Activated T-helper 9 cell treated with anti-CD3 and anti-CD28 coated beads, Interleukin-2, amount 50 U/mL, for 16 hours (primary cell): Measurements from ENCODE around the gene ASB18.

Experiments used
- DNase-seq: peaks from one replicate; pipeline ENCODE4 v3.0.0-alpha.2; 2020; ENCODE audit warnings: low read depth

Gene ASB18

GRCh38 chr2:236173729-236174607, 90.2 kb downstream of the ASB18 start:
- DNase-seq, result no peak

- DNase-seq, result no peak
Measured at GRCh38 chr2:236173036-236173728, 91.0 kb downstream of the ASB18 start.

GRCh38 chr2:236172255-236173035, 91.8 kb downstream of the ASB18 start:
- DNase-seq, result no peak

GRCh38 chr2:236171680-236172254, 92.4 kb downstream of the ASB18 start:
- no peak for DNase-seq

DNA sequence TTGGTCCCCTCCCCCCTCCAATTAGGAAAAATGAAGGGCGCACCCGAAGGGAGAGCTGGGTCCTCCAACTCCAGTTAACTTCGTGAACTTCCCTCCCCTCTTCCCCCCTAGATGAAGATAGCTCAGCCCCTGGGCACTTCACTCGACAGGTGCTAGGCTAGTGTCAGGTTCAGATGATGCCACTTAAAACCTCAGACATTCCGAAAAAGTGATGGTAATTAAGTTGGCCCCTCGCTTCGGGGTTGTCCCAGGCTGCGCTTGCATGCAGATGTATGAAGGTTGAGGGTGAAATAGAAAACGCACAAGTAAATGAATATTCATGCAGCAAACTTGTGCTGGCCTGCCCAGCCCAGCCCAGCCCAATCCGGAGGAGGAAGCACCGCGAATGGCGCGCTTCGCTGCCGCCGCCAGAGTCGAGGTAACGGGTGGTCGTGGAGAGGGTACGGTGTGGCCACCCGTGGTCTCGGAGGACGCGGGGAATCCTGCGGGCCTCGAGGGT, 93.0 kb downstream of the ASB18 start:
- DNase-seq, result no peak

DNA sequence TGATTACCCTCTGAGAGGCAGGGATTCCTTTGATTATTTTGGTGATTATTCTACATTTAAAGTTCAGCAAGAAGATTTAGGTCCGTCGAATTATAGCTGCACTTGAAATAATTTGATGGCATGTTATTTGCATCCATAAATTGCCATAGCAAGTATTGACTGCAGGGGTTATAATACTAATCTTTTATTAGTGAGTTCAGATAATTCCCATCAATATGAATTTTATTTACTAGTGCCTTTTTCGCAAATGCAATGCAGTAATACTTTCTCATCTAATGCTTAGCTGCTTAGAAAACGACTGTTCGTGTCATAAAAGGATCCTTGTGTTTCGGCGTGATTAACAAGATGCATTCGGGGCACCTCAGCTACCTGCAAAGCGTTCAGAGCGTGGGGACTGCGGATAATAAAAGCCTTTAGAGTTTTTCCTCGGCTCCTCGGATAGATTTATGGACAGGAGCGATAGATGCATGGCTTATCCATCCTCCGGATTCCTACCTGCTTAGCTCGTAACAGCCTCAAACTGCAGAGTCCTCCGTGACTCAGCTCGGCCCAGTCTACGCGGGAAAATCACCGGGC, 93.5 kb downstream of the ASB18 start:
- DNase-seq, result no peak

- DNase-seq, result no peak
Measured at GRCh38 chr2:236169741-236170589, 94.2 kb downstream of the ASB18 start.

GRCh38 chr2:236169151-236169721, 95.0 kb downstream of the ASB18 start:
- DNase-seq, result no peak

- no peak for DNase-seq
Measured at GRCh38 chr2:236168110-236169080, 95.8 kb downstream of the ASB18 start, which contains the start of gene GBX2. GBX2 (minus strand) TSS chr2:236168386; CDS start chr2:236167971, 415 bp downstream.

DNA sequence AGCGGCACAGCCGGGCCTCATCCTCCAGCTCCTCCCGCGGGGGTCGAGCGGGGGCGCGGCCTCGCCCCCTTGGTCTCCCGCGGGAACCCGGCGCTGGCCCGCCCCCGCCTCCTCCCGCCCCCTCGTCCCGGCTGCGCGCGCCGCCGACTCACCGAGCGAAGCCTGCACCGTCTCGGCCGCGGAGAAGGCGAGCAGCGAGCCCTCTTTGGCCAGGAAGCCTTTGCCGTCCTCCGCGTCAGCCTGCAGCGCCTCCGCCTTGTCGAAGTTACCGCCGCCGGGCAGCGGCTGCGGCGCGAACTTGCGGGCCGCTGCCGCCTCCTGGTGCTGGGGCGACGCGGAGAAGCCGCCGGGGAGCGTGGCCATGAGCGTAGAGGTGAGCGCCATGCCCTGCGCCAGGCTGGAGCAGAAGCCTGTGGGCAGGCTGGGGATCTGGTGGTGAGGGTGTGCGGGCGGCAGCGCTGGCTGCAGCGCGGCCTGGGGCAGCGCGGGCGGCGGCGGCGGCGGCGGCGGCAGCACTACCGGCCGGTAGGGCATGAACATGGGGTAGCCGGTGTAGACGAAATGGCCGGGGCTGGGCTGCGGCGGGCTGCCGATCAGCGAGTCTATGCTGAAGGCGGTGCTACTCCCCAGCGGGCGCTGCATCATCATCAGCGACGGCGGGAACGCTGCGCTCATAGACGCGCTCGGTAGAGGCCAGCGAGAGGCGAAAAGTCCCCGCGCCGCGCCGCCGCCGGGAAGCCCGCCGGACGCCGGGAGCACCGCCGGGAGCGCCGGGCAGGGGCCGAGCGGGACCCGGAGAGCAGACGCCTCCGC, 96.7 kb downstream of the ASB18 start:
- no peak for DNase-seq

GRCh38 chr2:236166796-236167296, 97.4 kb downstream of the ASB18 start:
- no peak for DNase-seq

DNA sequence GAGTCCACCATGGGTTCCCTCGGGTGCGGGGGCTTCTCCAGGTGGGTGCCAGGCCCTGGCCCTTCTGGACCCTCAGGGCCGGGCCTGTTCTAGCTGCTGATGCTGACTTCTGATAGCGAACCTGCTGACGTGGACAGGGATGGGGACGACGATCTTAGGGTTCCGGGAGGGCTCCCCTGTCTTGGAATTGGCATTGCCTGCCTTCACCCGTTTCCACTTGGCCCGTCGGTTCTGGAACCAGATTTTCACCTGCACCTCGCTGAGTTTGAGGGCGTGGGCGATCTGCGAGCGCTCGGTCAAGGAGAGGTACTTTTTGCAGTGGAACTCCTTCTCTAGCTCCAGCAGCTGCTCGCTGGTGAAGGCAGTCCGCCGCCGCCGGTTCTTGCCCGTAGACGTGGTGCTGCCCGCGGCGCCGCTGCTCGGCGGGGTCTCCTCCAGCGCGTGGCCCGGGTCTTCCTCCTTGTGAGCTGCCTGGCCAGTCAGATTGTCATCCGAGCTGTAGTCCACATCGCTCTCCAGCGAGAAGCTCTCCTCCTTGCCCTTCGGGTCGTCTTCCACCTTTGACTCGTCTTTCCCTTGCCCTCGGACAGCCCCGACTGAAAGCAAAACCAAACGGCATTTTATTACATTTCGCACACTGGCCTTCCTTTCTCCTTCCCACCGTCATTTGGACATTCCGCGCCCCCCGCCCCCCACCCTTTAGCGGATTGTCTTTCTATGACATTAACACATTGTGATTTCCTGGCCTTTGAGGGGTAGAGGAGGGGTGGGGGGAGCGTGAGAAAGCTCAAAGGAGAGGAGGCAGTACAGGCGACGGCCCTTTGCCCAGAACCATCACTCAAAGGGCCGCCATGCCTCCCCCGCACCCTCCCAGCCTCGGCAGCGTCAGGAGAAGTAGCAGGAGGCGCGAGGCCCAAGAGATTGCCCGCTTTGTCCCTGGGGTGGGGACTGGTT, 98.1 kb downstream of the ASB18 start:
- DNase-seq, result no peak

- no peak for DNase-seq
Measured at GRCh38 chr2:236164925-236165841, 99.0 kb downstream of the ASB18 start.

DNA sequence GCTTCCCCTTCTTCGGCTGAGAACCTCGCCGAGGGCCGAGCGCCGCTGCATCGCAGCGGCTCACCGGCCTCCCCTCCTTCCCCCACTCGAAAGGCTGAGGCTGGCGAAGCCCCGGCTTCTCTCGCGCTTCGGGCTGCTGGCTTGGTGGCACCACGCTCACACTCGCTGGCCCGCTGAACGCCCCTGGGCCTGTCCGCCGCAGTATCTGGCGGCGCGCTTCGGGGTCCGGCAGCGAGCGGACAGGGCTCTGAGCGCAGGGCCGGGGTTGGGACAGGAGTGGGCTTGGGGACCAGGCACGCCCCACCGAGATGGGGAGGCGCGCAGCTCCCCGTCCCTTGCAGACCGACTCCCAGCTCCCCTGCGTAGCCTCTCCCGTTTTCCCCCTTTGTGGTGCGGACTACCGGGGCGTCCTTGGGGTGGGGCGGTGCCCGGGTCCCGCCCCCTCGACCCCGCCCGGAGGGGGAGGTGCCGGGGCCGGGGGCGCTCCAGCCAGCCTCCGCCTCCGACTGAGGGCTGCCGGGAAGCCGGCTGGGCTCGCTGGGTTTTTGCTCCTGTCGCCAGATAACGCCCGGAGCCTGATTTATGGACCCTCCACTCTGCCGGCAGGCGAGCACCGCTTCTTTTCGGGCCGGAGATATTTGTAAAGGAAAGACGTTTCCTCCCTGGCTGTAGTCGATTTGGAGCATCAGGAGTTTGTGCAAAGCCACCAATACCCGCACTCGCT, 99.8 kb downstream of the ASB18 start:
- no peak for DNase-seq
